NB4 (cell line): ENCODE measurements around the gene UBE4B.

ENCODE experiments used
- CTCF ChIP-seq: IDR thresholded peaks from one replicate; pipeline ENCODE4 v1.5.1; 2012; ENCODE audit warnings: low read depth, low read length
- MAX ChIP-seq: IDR thresholded peaks from 2 replicates; pipeline ENCODE4 v1.6.1; 2011; ENCODE audit warnings: low read depth, low read length
- MYC ChIP-seq: IDR thresholded peaks from 2 replicates; pipeline ENCODE4 v1.6.1; 2011; ENCODE audit warnings: low read depth, low read length
- POLR2A ChIP-seq: IDR thresholded peaks from 2 replicates; pipeline ENCODE4 v1.6.1; 2011; ENCODE audit warnings: mild to moderate bottlenecking; ENCODE audit not compliant: insufficient read length; ENCODE audit errors: extremely low read depth

DNA sequence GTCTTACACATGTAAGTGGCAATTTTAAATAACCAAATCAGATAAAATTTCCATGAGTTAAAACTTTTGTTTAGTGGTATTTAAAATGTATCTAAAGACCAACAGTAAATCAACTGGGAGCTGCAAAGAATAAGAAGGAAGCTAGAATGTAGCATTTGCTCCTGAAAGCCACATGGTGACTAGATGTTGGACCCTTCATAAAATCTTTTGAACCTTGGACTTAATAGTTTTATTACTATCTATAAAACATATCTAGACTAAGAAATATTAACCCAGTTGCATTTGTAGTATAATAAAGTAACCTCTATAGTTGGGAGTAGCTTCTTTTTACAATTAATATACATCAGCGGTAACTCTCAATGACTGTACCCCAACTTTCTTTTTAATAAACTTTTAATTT lies 72.1 kb downstream of the UBE4B start:
- TF ChIP-seq CTCF (no peak), POLR2A (no peak), MYC (no peak), MAX (no peak)
